NB4 (cell line): ENCODE measurements around the gene PLXDC2.

Experiments used
- POLR2A ChIP-seq: IDR thresholded peaks from 2 replicates; pipeline ENCODE4 v1.6.1; 2011; ENCODE audit warnings: mild to moderate bottlenecking; ENCODE audit not compliant: insufficient read length; ENCODE audit errors: extremely low read depth
- TF ChIP-seq, protein P1 (sequence below): IDR thresholded peaks from one replicate; pipeline ENCODE4 v1.5.1; 2012; ENCODE audit warnings: low read depth, low read length

DNA sequence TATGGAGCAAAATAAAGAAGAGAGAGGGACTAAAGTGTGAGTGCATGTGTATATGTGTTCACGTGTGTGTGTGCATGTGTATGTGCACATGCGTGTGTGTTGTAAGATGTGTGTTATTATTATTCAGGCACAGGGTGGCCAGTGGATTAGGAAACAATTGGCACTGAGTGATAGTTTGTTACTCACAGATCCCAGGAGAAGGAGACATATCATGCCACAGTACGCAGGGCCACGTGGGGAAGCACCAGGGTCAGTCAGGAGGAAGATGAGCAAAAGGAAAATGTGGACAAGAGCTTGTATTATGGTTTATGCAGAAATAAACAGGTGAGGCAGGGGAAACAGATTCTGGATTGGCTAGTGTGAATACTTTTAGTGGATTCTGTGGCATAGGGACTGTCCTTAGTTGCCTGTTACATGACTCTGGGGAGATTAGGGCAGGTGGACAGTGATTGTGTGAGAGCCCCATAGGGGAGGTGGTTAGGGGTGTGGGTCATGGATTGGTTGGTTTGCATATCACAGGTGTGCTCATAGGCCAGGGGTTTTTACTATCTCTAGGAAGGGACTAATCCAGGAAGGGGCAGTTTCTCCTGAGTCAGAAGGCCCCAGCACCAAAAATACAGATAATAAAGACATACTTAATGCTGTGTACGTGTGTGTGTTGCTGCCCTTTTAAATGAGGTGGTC is 90.0 kb downstream of the PLXDC2 start:
- TF ChIP-seq, protein P1, sequence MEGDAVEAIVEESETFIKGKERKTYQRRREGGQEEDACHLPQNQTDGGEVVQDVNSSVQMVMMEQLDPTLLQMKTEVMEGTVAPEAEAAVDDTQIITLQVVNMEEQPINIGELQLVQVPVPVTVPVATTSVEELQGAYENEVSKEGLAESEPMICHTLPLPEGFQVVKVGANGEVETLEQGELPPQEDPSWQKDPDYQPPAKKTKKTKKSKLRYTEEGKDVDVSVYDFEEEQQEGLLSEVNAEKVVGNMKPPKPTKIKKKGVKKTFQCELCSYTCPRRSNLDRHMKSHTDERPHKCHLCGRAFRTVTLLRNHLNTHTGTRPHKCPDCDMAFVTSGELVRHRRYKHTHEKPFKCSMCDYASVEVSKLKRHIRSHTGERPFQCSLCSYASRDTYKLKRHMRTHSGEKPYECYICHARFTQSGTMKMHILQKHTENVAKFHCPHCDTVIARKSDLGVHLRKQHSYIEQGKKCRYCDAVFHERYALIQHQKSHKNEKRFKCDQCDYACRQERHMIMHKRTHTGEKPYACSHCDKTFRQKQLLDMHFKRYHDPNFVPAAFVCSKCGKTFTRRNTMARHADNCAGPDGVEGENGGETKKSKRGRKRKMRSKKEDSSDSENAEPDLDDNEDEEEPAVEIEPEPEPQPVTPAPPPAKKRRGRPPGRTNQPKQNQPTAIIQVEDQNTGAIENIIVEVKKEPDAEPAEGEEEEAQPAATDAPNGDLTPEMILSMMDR, result no peak
- no peak for TF ChIP-seq POLR2A
